ENCODE measurements around the gene TIMM8A.

Gene TIMM8A

GRCh38 chrX:101377547-101377946, 29.0 kb upstream of the TIMM8A start:
- H3K4me3 ChIP-seq (replicated peaks in 1 of 2; ENCODE audit: low read depth in 2 of 2, low read length in 2 of 2), result no peak overlapping the region
- TF ChIP-seq CTCF (IDR thresholded peaks at IDR 0.05; ENCODE audit: low read depth, low read length), result no peak
- no peak for DNase-seq (ENCODE audit: low read depth in 2 of 2)

GRCh38 chrX:101370888-101371504, 22.5 kb upstream of the TIMM8A start:
- no peak for DNase-seq (ENCODE audit: low read depth in 2 of 2)

GRCh38 chrX:101369687-101370086, 21.1 kb upstream of the TIMM8A start:
- H3K4me3 ChIP-seq (replicated peaks in 1 of 2; ENCODE audit: low read depth in 2 of 2, low read length in 2 of 2), result no peak overlapping the region
- TF ChIP-seq CTCF (IDR thresholded peaks at IDR 0.05; ENCODE audit: low read depth, low read length), result no peak
- no peak for DNase-seq (ENCODE audit: low read depth in 2 of 2)

More at GRCh38 chrX:101370888-101371504, 22.5 kb upstream of the TIMM8A start:
- no peak for TF ChIP-seq CTCF (IDR thresholded peaks at IDR 0.05; ENCODE audit: low read depth, low read length)
- H3K4me3 ChIP-seq (replicated peaks in 1 of 2; ENCODE audit: low read depth in 2 of 2, low read length in 2 of 2), result no peak overlapping the region

GRCh38 chrX:101368800-101369199, 20.3 kb upstream of the TIMM8A start:
- no peak overlapping the region for H3K4me3 ChIP-seq (replicated peaks in 1 of 2; ENCODE audit: low read depth in 2 of 2, low read length in 2 of 2)
- no peak for DNase-seq (ENCODE audit: low read depth in 2 of 2)
- no peak for TF ChIP-seq CTCF (IDR thresholded peaks at IDR 0.05; ENCODE audit: low read depth, low read length)

- no peak for TF ChIP-seq CTCF (IDR thresholded peaks at IDR 0.05; ENCODE audit: low read depth, low read length)
- no peak for DNase-seq (ENCODE audit: low read depth in 2 of 2)
- H3K4me3 ChIP-seq (replicated peaks in 1 of 2; ENCODE audit: low read depth in 2 of 2, low read length in 2 of 2), result no peak overlapping the region
These were observed 16.8 kb upstream of the TIMM8A start for GRCh38 chrX:101365301-101365795.

- no peak for TF ChIP-seq CTCF (IDR thresholded peaks at IDR 0.05; ENCODE audit: low read depth, low read length)
- H3K4me3 ChIP-seq (replicated peaks in 1 of 2; ENCODE audit: low read depth in 2 of 2, low read length in 2 of 2), result no peak overlapping the region
- DNase-seq (ENCODE audit: low read depth in 2 of 2), result no peak
These were observed 14.2 kb upstream of the TIMM8A start for GRCh38 chrX:101362757-101363156.

- DNase-seq (ENCODE audit: low read depth in 2 of 2), result no peak
These were observed 13.6 kb upstream of the TIMM8A start for GRCh38 chrX:101362116-101362515.

More at GRCh38 chrX:101362116-101362515, 13.6 kb upstream of the TIMM8A start:
- H3K4me3 ChIP-seq (replicated peaks in 1 of 2; ENCODE audit: low read depth in 2 of 2, low read length in 2 of 2), result no peak overlapping the region
- no peak for TF ChIP-seq CTCF (IDR thresholded peaks at IDR 0.05; ENCODE audit: low read depth, low read length)
